GM23338 (cell line): ENCODE data around the gene TAP1.

Source experiments
- CREB1 ChIP-seq: fragments of 250-450 bp; sonication (Bioruptor Pico); IDR thresholded peaks from 2 replicates; pipeline ENCODE4 v1.5.0; 2020; ENCODE audit warnings: low read depth, mild to moderate bottlenecking, moderate library complexity
- CTCF ChIP-seq, 2 experiments: fragments of 200-600 bp in 1 of 2; sonication (generic) in 1 of 2; conservative IDR thresholded peaks; 2 replicates each; pipeline versions ENCODE4 v1.5.1 to v1.6.1; 2016 to 2017; ENCODE audit warnings: antibody characterized with exemption in 2 of 2, low read depth in 2 of 2, mild to moderate bottlenecking in 2 of 2, moderate library complexity in 1 of 2
- ETS1 ChIP-seq: IDR thresholded peaks from 2 replicates; pipeline ENCODE4 v1.6.1; 2016; ENCODE audit warnings: antibody characterized with exemption
- EZH2 ChIP-seq: fragments of 200-600 bp; sonication (generic); IDR thresholded peaks from one replicate; pipeline ENCODE4 v1.8.0; 2017; ENCODE audit warnings: antibody characterized with exemption, mild to moderate bottlenecking, low read depth; ENCODE audit not compliant: unreplicated experiment
- EZH2phosphoT487 ChIP-seq: fragments of 200-600 bp; sonication (generic); IDR thresholded peaks from one replicate; pipeline ENCODE4 v1.8.1; 2018; ENCODE audit warnings: antibody characterized with exemption; ENCODE audit not compliant: unreplicated experiment
- JUNB ChIP-seq: IDR thresholded peaks from one replicate; pipeline ENCODE4 v1.6.1; 2016; ENCODE audit warnings: antibody characterized with exemption; ENCODE audit not compliant: unreplicated experiment
- NANOG ChIP-seq: IDR thresholded peaks from 2 replicates; pipeline ENCODE4 v1.6.1; 2016; ENCODE audit warnings: antibody characterized with exemption, borderline replicate concordance
- POLR2AphosphoS5 ChIP-seq: IDR thresholded peaks from 2 replicates; pipeline ENCODE4 v1.6.1; 2016; ENCODE audit warnings: antibody characterized with exemption, low read depth
- REST ChIP-seq: IDR thresholded peaks from one replicate; pipeline ENCODE4 v1.6.1; 2018; ENCODE audit warnings: antibody characterized with exemption; ENCODE audit not compliant: unreplicated experiment
- STAT1 ChIP-seq: IDR thresholded peaks from one replicate; pipeline ENCODE4 v1.6.1; 2016; ENCODE audit warnings: antibody characterized with exemption; ENCODE audit not compliant: unreplicated experiment
- ZNF114 ChIP-seq: fragments of 250-450 bp; sonication (Bioruptor Pico); IDR thresholded peaks from 2 replicates; pipeline ENCODE4 v1.5.0; 2020; ENCODE audit warnings: mild to moderate bottlenecking, moderate library complexity
- ZNF331 ChIP-seq: fragments of 250-450 bp; sonication (Bioruptor Pico); IDR thresholded peaks from 2 replicates; pipeline ENCODE4 v1.5.0; 2020; ENCODE audit warnings: low read depth, mild to moderate bottlenecking, moderate library complexity
- TF ChIP-seq, protein P1 (sequence below): fragments of 250-450 bp; sonication (Bioruptor Pico); IDR thresholded peaks from 2 replicates; pipeline ENCODE4 v1.5.0; 2020; ENCODE audit warnings: mild to moderate bottlenecking, moderate library complexity

DNA sequence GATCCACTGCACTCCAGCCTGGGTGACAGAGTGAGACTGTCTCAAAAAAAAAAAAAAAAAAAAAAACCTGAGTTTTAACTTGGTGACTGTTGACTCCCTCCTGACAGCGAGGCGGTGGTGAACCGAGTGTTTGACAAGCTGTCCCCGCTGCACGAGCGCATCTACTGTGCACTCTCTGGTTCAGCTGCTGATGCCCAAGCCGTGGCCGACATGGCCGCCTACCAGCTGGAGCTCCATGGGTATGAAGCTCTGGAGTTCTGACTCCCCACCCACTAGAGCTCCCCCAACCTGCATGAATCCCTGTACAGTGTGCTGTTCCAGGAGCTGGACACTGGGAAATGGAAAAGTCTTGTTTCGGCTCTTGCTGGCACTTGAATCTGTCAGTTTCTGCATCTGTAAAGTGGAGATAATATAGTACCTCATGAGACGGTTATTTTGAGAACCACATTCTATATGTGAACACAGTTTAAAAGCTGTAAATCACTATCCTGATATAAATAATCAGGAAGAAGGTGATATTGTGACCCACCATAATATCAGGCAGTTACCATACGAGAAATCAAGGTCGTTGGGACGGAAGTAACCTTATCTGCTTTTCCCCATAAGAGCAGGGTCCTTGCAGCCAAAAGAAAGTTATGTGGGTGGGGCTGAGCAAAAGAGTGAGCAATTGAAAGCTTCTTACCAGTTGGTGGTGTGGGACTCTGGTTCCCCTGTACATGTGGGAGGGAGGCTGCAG, 3.8 kb upstream of the TAP1 start:
- TF ChIP-seq CTCF (conservative IDR thresholded peaks at IDR 0.05; ENCODE audit: low read depth in 2 of 2) (no peak), POLR2AphosphoS5 (no peak), ZNF331 (CRISPR knock-in tag) (no peak), REST (no peak), ETS1 (no peak), EZH2 (no peak), EZH2phosphoT487 (no peak), CREB1 (CRISPR knock-in tag) (no peak), JUNB (no peak), STAT1 (no peak), NANOG (no peak), ZNF114 (CRISPR knock-in tag) (no peak)
- TF ChIP-seq, protein P1, sequence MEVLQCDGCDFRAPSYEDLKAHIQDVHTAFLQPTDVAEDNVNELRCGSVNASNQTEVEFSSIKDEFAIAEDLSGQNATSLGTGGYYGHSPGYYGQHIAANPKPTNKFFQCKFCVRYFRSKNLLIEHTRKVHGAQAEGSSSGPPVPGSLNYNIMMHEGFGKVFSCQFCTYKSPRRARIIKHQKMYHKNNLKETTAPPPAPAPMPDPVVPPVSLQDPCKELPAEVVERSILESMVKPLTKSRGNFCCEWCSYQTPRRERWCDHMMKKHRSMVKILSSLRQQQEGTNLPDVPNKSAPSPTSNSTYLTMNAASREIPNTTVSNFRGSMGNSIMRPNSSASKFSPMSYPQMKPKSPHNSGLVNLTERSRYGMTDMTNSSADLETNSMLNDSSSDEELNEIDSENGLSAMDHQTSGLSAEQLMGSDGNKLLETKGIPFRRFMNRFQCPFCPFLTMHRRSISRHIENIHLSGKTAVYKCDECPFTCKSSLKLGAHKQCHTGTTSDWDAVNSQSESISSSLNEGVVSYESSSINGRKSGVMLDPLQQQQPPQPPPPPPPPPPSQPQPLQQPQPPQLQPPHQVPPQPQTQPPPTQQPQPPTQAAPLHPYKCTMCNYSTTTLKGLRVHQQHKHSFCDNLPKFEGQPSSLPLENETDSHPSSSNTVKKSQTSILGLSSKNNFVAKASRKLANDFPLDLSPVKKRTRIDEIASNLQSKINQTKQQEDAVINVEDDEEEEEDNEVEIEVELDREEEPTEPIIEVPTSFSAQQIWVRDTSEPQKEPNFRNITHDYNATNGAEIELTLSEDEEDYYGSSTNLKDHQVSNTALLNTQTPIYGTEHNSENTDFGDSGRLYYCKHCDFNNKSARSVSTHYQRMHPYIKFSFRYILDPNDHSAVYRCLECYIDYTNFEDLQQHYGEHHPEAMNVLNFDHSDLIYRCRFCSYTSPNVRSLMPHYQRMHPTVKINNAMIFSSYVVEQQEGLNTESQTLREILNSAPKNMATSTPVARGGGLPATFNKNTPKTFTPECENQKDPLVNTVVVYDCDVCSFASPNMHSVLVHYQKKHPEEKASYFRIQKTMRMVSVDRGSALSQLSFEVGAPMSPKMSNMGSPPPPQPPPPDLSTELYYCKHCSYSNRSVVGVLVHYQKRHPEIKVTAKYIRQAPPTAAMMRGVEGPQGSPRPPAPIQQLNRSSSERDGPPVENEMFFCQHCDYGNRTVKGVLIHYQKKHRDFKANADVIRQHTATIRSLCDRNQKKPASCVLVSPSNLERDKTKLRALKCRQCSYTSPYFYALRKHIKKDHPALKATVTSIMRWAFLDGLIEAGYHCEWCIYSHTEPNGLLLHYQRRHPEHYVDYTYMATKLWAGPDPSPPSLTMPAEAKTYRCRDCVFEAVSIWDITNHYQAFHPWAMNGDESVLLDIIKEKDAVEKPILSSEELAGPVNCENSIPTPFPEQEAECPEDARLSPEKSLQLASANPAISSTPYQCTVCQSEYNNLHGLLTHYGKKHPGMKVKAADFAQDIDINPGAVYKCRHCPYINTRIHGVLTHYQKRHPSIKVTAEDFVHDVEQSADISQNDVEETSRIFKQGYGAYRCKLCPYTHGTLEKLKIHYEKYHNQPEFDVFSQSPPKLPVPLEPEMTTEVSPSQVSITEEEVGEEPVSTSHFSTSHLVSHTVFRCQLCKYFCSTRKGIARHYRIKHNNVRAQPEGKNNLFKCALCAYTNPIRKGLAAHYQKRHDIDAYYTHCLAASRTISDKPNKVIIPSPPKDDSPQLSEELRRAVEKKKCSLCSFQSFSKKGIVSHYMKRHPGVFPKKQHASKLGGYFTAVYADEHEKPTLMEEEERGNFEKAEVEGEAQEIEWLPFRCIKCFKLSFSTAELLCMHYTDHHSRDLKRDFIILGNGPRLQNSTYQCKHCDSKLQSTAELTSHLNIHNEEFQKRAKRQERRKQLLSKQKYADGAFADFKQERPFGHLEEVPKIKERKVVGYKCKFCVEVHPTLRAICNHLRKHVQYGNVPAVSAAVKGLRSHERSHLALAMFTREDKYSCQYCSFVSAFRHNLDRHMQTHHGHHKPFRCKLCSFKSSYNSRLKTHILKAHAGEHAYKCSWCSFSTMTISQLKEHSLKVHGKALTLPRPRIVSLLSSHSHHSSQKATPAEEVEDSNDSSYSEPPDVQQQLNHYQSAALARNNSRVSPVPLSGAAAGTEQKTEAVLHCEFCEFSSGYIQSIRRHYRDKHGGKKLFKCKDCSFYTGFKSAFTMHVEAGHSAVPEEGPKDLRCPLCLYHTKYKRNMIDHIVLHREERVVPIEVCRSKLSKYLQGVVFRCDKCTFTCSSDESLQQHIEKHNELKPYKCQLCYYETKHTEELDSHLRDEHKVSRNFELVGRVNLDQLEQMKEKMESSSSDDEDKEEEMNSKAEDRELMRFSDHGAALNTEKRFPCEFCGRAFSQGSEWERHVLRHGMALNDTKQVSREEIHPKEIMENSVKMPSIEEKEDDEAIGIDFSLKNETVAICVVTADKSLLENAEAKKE (CRISPR knock-in tag), result no peak
